ENCODE results near the gene ARL8A. TPM values are rescaled to one million over a fixed set of nuclear protein-coding genes. Genes with fewer than 3 reads are reported as not detected.

Gene ARL8A
- polyA plus RNA-seq, 1 donor (not counting 4 experiments of a cell fraction or from before 2014, with no cell fraction given) = 58.6 TPM

DNA sequence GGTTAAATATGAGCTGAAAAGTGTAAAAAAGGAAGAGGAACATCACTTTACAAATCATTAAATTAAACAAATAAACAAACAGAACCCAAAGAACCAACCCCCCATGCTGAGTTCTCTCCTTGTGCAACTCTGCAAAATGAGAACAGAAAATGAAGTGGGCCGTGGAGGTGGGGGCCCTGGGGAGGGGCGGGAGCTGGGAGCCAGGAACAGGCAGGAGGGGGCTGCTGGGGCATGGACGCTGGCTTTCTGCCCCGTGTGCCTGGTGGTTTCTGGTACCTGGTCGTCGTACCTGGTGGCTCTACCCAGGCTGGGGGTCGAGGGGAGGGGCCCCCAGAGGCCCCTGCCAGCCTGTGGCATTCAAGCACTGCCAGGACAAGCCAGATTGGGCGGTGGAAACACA is 11.0 kb downstream of the ARL8A start:
- H2AFZ ChIP-seq (ENCODE audit: control insufficient read depth, low read length) = no peak overlapping the region
- no peaks in the 10 kb centered on the region for H3K27me3 ChIP-seq (ENCODE audit: control insufficient read depth, extremely low read depth, insufficient read depth, low read length)
- no peak overlapping the region for H3K4me3 ChIP-seq (ENCODE audit: control insufficient read depth in 2 of 3, extremely low read depth in 1 of 3, insufficient read depth in 2 of 3, low read depth in 1 of 3, low read length in 3 of 3)
- FAIRE-seq = no peak
- TF ChIP-seq, protein P1, sequence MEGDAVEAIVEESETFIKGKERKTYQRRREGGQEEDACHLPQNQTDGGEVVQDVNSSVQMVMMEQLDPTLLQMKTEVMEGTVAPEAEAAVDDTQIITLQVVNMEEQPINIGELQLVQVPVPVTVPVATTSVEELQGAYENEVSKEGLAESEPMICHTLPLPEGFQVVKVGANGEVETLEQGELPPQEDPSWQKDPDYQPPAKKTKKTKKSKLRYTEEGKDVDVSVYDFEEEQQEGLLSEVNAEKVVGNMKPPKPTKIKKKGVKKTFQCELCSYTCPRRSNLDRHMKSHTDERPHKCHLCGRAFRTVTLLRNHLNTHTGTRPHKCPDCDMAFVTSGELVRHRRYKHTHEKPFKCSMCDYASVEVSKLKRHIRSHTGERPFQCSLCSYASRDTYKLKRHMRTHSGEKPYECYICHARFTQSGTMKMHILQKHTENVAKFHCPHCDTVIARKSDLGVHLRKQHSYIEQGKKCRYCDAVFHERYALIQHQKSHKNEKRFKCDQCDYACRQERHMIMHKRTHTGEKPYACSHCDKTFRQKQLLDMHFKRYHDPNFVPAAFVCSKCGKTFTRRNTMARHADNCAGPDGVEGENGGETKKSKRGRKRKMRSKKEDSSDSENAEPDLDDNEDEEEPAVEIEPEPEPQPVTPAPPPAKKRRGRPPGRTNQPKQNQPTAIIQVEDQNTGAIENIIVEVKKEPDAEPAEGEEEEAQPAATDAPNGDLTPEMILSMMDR (optimal IDR thresholded peaks at IDR 0.05 in 1 of 3, IDR thresholded peaks at IDR 0.05 in 1 of 3, conservative IDR thresholded peaks at IDR 0.05 in 1 of 3; ENCODE audit: extremely low read depth in 1 of 3, insufficient read depth in 2 of 3, low read length in 3 of 3) = no peak
- no peak for TF ChIP-seq EZH2 (IDR thresholded peaks at IDR 0.05; ENCODE audit: low read length)
- peaks cover 20 to 35% of the 10 kb centered on the region in 2 experiments for H3K36me3 ChIP-seq (ENCODE audit: control insufficient read depth in 2 of 2, extremely low read depth in 1 of 2, insufficient read depth in 2 of 2, low read length in 2 of 2)
- no peak overlapping the region for H3K27ac ChIP-seq (ENCODE audit: control insufficient read depth, insufficient read depth, low read length)
- peaks cover 17% of the 10 kb centered on the region for H4K20me1 ChIP-seq (ENCODE audit: control insufficient read depth, extremely low read depth, insufficient read depth, low read length)
- no peaks in the 10 kb centered on the region for H3K9me1 ChIP-seq (ENCODE audit: control insufficient read depth, extremely low read depth, insufficient read depth, low read length)
- dilution Hi-C loops (cut with MboI; ENCODE audit: extremely low pct_ligation_motif_present, low sequenced_read_pairs) = no loop called here
- H3K9me3 ChIP-seq (ENCODE audit: control insufficient read depth, low read depth, low read length) = no peaks in the 10 kb centered on the region
- H3K4me1 ChIP-seq (ENCODE audit: control insufficient read depth, extremely low read depth, insufficient read depth, low read length) = peaks cover 16% of the 10 kb centered on the region
- no peak overlapping the region for H3K9ac ChIP-seq (ENCODE audit: control insufficient read depth, extremely low read depth, insufficient read depth, low read length)
- no peak for DNase-seq (ENCODE audit: low read depth, low spot score)
- peaks cover 12% of the 10 kb centered on the region for H3K79me2 ChIP-seq (ENCODE audit: control insufficient read depth, insufficient read depth, low read length)
- H3K4me2 ChIP-seq (ENCODE audit: control insufficient read depth, extremely low read depth, insufficient read depth, low read depth, low read length) = no peak overlapping the region

DNA sequence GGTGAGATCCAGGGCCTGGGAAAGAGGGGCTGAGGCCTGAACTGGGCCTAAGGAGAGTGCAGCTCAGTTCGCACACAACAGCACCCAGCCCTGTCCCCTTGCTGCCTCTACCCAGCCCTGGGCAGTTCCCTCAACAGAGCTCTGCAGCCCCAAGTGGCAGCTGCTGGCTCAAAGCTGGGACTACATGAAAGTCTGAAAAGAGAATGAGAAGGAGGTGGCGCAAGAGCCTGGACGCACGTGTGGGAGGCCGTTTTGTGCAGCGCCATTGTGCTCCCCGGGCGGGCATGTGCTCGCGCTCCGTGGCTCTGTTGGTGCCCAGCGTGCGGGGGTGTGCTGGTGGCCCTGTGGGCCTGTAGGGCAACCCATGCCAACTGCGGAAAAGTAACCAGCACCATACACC is 11.5 kb downstream of the ARL8A start:
- H4K20me1 ChIP-seq (ENCODE audit: control insufficient read depth, extremely low read depth, insufficient read depth, low read length) = peaks cover 16% of the 10 kb centered on the region
- no peak overlapping the region for H3K9ac ChIP-seq (ENCODE audit: control insufficient read depth, extremely low read depth, insufficient read depth, low read length)
- peaks cover 7% of the 10 kb centered on the region for H3K79me2 ChIP-seq (ENCODE audit: control insufficient read depth, insufficient read depth, low read length)
- H3K36me3 ChIP-seq (ENCODE audit: control insufficient read depth in 2 of 2, extremely low read depth in 1 of 2, insufficient read depth in 2 of 2, low read length in 2 of 2) = peaks cover 18 to 34% of the 10 kb centered on the region in 2 experiments
- H3K27me3 ChIP-seq (ENCODE audit: control insufficient read depth, extremely low read depth, insufficient read depth, low read length) = no peaks in the 10 kb centered on the region
- no peak for TF ChIP-seq EZH2 (IDR thresholded peaks at IDR 0.05; ENCODE audit: low read length)
- TF ChIP-seq, protein P1 (optimal IDR thresholded peaks at IDR 0.05 in 1 of 3, IDR thresholded peaks at IDR 0.05 in 1 of 3, conservative IDR thresholded peaks at IDR 0.05 in 1 of 3; ENCODE audit: extremely low read depth in 1 of 3, insufficient read depth in 2 of 3, low read length in 3 of 3) = no peak
- H3K4me2 ChIP-seq (ENCODE audit: control insufficient read depth, extremely low read depth, insufficient read depth, low read depth, low read length) = peak overlapping the region; percentile 37
- no peak overlapping the region for H3K4me3 ChIP-seq (ENCODE audit: control insufficient read depth in 2 of 3, extremely low read depth in 1 of 3, insufficient read depth in 2 of 3, low read depth in 1 of 3, low read length in 3 of 3)
- H3K9me3 ChIP-seq (ENCODE audit: control insufficient read depth, low read depth, low read length) = no peaks in the 10 kb centered on the region
- H3K27ac ChIP-seq (ENCODE audit: control insufficient read depth, insufficient read depth, low read length) = peak overlapping the region; percentile 20
- no peak overlapping the region for H2AFZ ChIP-seq (ENCODE audit: control insufficient read depth, low read length)
- dilution Hi-C loops (cut with MboI; ENCODE audit: extremely low pct_ligation_motif_present, low sequenced_read_pairs) = no loop called here
- no peak for DNase-seq (ENCODE audit: low read depth, low spot score)
- FAIRE-seq = no peak
- peaks cover 16% of the 10 kb centered on the region for H3K4me1 ChIP-seq (ENCODE audit: control insufficient read depth, extremely low read depth, insufficient read depth, low read length)
- H3K9me1 ChIP-seq (ENCODE audit: control insufficient read depth, extremely low read depth, insufficient read depth, low read length) = no peaks in the 10 kb centered on the region
